A549 (cell line): ENCODE data around the gene HS3ST1. TPM values are rescaled to one million over a fixed set of nuclear protein-coding genes. Genes with fewer than 3 reads are reported as not detected.
A peak's percentile ranks its signal among the peaks of the same experiment; 100 is the strongest.

Source experiments
- ATAC-seq, 2 experiments: fragments of 200-7000 bp in 1 of 2; fragments of >200 bp in 1 of 2; cut with Nextera tagmentation in 1 of 2; cut with Tn5 transposase in 1 of 2; 3 replicates each; pipeline versions ENCODE4 v1.8.0 to v1.9.1; 2018 to 2020; ENCODE audit warnings: mild to moderate bottlenecking in 1 of 2, moderate library complexity in 1 of 2
- CTCF ChIA-PET: fragments of 300-600 bp; sonication (Branson Sonifier 250); formaldehyde crosslinking; extraction: SDS; loops from one replicate; lab custom pipeline; 2021; ENCODE audit warnings: antibody characterized with exemption, inconsistent platforms; lab: Yijun Ruan, JAX
- POLR2A ChIA-PET: fragments of 350-600 bp; formaldehyde crosslinking; extraction: SDS; loops from one replicate; lab custom pipeline; 2021; ENCODE audit warnings: antibody characterized with exemption, inconsistent platforms; lab: Yijun Ruan, JAX
- DNase-seq, 2 experiments: peaks; one replicate each; pipeline versions ENCODE4 v3.0.0 to v3.0.0-alpha.2; 2011 to 2016; ENCODE audit warnings: low read depth in 1 of 2, low spot score in 1 of 2
- FAIRE-seq: peaks from 2 replicates; lab custom pipeline; 2011; peaks lifted over from hg19 to GRCh38; lab: Jason Lieb, UNC
- H3K27ac ChIP-seq, 2 experiments: fragments of >200 bp; sonication (Bioruptor Twin); formaldehyde crosslinking; 3 replicates each; pipeline ENCODE4 v1.5.1; 2016 to 2017
- H3K4me1 ChIP-seq: fragments of >200 bp; sonication (Bioruptor Twin); formaldehyde crosslinking; 3 replicates; pipeline ENCODE4 v1.6.1; 2016
- H3K4me2 ChIP-seq: fragments of >200 bp; sonication (Bioruptor Twin); formaldehyde crosslinking; 3 replicates; pipeline ENCODE4 v1.6.1; 2016
- H3K4me3 ChIP-seq: fragments of >200 bp; sonication (Bioruptor Twin); formaldehyde crosslinking; 3 replicates; pipeline ENCODE4 v1.5.1; 2016
- H3K9me3 ChIP-seq: fragments of >200 bp; sonication (Bioruptor Twin); formaldehyde crosslinking; 3 replicates; pipeline ENCODE4 v1.6.1; 2016
- BHLHE40 ChIP-seq: IDR thresholded peaks from 2 replicates; pipeline ENCODE4 v1.6.1; 2012; ENCODE audit warnings: low read depth, low read length, inconsistent platforms
- CBX2 ChIP-seq: fragments of 200-600 bp; sonication (generic); IDR thresholded peaks from 2 replicates; pipeline ENCODE4 v1.6.1; 2016; ENCODE audit warnings: low read depth, mild to moderate bottlenecking, borderline replicate concordance
- CBX8 ChIP-seq: fragments of 200-600 bp; sonication (generic); IDR thresholded peaks from 2 replicates; pipeline ENCODE4 v1.6.1; 2016
- CHD2 ChIP-seq: fragments of 150-350 bp; IDR thresholded peaks from 2 replicates; pipeline ENCODE4 v1.6.1; 2014; ENCODE audit warnings: low read length; ENCODE audit not compliant: partially characterized antibody
- CHD4 ChIP-seq: fragments of 200-600 bp; sonication (generic); IDR thresholded peaks from 2 replicates; pipeline ENCODE4 v1.6.1; 2016; ENCODE audit warnings: antibody characterized with exemption, mild to moderate bottlenecking, borderline replicate concordance
- FOSB ChIP-seq: fragments of 250-450 bp; sonication (Bioruptor Pico); IDR thresholded peaks from 2 replicates; pipeline ENCODE4 v1.5.0; 2020; ENCODE audit warnings: mild to moderate bottlenecking, moderate library complexity
- HES2 ChIP-seq: fragments of >200 bp; sonication (Bioruptor Twin); formaldehyde crosslinking; IDR thresholded peaks from 2 replicates; pipeline ENCODE4 v1.6.1; 2016
- HEYL ChIP-seq: fragments of 250-450 bp; sonication (Bioruptor Pico); IDR thresholded peaks from 2 replicates; pipeline ENCODE4 v1.8.0; 2021; ENCODE audit warnings: mild to moderate bottlenecking, moderate library complexity
- HOXA7 ChIP-seq: fragments of 250-450 bp; sonication (Bioruptor Pico); IDR thresholded peaks from 2 replicates; pipeline ENCODE4 v1.5.0; 2020; ENCODE audit warnings: mild to moderate bottlenecking, moderate library complexity
- JUNB ChIP-seq: fragments of >200 bp; sonication (Bioruptor Twin); formaldehyde crosslinking; IDR thresholded peaks from 2 replicates; pipeline ENCODE4 v1.6.1; 2016
- KDM5A ChIP-seq: fragments of 200-600 bp; sonication (generic); IDR thresholded peaks from 2 replicates; pipeline ENCODE4 v1.6.1; 2016; ENCODE audit warnings: antibody characterized with exemption, mild to moderate bottlenecking
- MAFK ChIP-seq: fragments of 450-650 bp; IDR thresholded peaks from 2 replicates; pipeline ENCODE4 v1.6.1; 2014; ENCODE audit not compliant: partially characterized antibody
- NR3C1 ChIP-seq: fragments of >200 bp; sonication (Bioruptor Twin); formaldehyde crosslinking; IDR thresholded peaks from 3 replicates; pipeline ENCODE4 v1.6.1; 2017
- PBX3 ChIP-seq: IDR thresholded peaks from 2 replicates; pipeline ENCODE4 v1.6.1; 2012
- POLR2A ChIP-seq: IDR thresholded peaks from 2 replicates; pipeline ENCODE4 v1.6.1; 2012; ENCODE audit warnings: mild to moderate bottlenecking, low read length
- RARB ChIP-seq: fragments of 250-450 bp; sonication (Bioruptor Pico); IDR thresholded peaks from 2 replicates; pipeline ENCODE4 v1.8.0; 2021; ENCODE audit warnings: mild to moderate bottlenecking, moderate library complexity
- RNF2 ChIP-seq: fragments of 200-600 bp; sonication (generic); IDR thresholded peaks from 2 replicates; pipeline ENCODE4 v1.6.1; 2016; ENCODE audit warnings: low read depth, mild to moderate bottlenecking, antibody characterized with exemption, moderate library complexity, borderline replicate concordance
- SREBF2 ChIP-seq: fragments of 450-650 bp; IDR thresholded peaks from 2 replicates; pipeline ENCODE4 v1.6.1; 2014; ENCODE audit warnings: mild to moderate bottlenecking, moderate library complexity
- TP53 ChIP-seq: fragments of 250-450 bp; sonication (Bioruptor Pico); IDR thresholded peaks from 2 replicates; pipeline ENCODE4 v1.5.0; 2021; ENCODE audit warnings: mild to moderate bottlenecking, moderate library complexity
- ZC3H11A ChIP-seq: fragments of 450-650 bp; IDR thresholded peaks from 2 replicates; pipeline ENCODE4 v1.6.1; 2014; ENCODE audit warnings: antibody characterized with exemption, mild to moderate bottlenecking
- ZFP36 ChIP-seq: fragments of 450-650 bp; IDR thresholded peaks from 2 replicates; pipeline ENCODE4 v1.6.1; 2014; ENCODE audit warnings: borderline replicate concordance; ENCODE audit not compliant: partially characterized antibody
- WGBS: methylation state at CpG from one replicate; pipeline ENCODE4 v1.1.6; 2017; ENCODE audit errors: missing lambda C conversion rate; 5-methylcytosine and 5-hydroxymethylcytosine counted together
- polyA plus RNA-seq, 4 experiments: library from polyadenylated mRNA; depleted of rRNA in 3 of 4; stranded (reverse); fragments of >200 nt; fragmentation: RNase III in 1 of 4; extraction: RNeasy Plus Mini Kit Qiagen cat#74134 plus additional on column Dnase treatment in 1 of 4; gene quantifications; 2 replicates in 3 of 4; 3 replicates in 1 of 4; pipeline ENCODE4 v1.2.3, GENCODE V29; 2011 to 2017
- TF ChIP-seq, protein P1 (sequence below): fragments of 450-650 bp; IDR thresholded peaks from 2 replicates; pipeline ENCODE4 v1.6.1; 2014; ENCODE audit warnings: antibody characterized with exemption
- TF ChIP-seq, protein P2 (sequence below): fragments of 200-600 bp; sonication (generic); IDR thresholded peaks from 2 replicates; pipeline ENCODE4 v1.6.1; 2016; ENCODE audit warnings: antibody characterized with exemption, mild to moderate bottlenecking, moderate library complexity

The HS3ST1 gene
- polyA plus RNA-seq, 2 of the 4 experiments (the other 2 are of a cell fraction) = 0.13 to 0.19 TPM

GRCh38 chr4:11397819-11398610, 30.7 kb downstream of the HS3ST1 start:
- no peak overlapping the region for H3K27ac ChIP-seq

GRCh38 chr4:11397146-11397545, 31.5 kb downstream of the HS3ST1 start:
- DNase-seq (peak in 1 of 2 experiments; percentile 10), ATAC-seq (0 out of 6 replicates have a peak, but pooled peaks of 1 of the 2 experiments have one; percentile 34), FAIRE-seq (no peak)
- no peaks in the 10 kb centered on the region for H3K9me3 ChIP-seq
- WGBS = 0% methylated on average over 1 of the region's 1 CpG
- ChIA-PET CTCF (no interaction called here), POLR2A (no interaction called here)
- no peak overlapping the region for H3K4me3 ChIP-seq
- H3K4me1 ChIP-seq = no peaks in the 10 kb centered on the region
- no peak overlapping the region for H3K4me2 ChIP-seq
- TF ChIP-seq SREBF2 (no peak), PBX3 (no peak), BHLHE40 (no peak), ZFP36 (no peak), HES2 (no peak), MAFK (no peak), JUNB (no peak), RARB (no peak), CBX2 (no peak), KDM5A (no peak), ZC3H11A (no peak)
- TF ChIP-seq, protein P1, sequence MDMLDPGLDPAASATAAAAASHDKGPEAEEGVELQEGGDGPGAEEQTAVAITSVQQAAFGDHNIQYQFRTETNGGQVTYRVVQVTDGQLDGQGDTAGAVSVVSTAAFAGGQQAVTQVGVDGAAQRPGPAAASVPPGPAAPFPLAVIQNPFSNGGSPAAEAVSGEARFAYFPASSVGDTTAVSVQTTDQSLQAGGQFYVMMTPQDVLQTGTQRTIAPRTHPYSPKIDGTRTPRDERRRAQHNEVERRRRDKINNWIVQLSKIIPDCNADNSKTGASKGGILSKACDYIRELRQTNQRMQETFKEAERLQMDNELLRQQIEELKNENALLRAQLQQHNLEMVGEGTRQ = no peak
- no peak overlapping the region for H3K27ac ChIP-seq

More at GRCh38 chr4:11397819-11398610, 30.7 kb downstream of the HS3ST1 start:
- no peak for DNase-seq
- FAIRE-seq = no peak
- no peak overlapping the region for H3K4me2 ChIP-seq
- H3K4me3 ChIP-seq = no peak overlapping the region
- no peak for ATAC-seq
- TF ChIP-seq CBX8 (no peak), HEYL (no peak), RARB (no peak), MAFK (no peak), HES2 (no peak), CHD4 (no peak), HOXA7 (CRISPR knock-in tag) (no peak), NR3C1 (no peak), RNF2 (no peak), POLR2A (no peak), CHD2 (no peak), TP53 (CRISPR knock-in tag) (no peak), ZC3H11A (no peak), BHLHE40 (no peak), ZFP36 (no peak), FOSB (no peak)
- TF ChIP-seq, protein P2, sequence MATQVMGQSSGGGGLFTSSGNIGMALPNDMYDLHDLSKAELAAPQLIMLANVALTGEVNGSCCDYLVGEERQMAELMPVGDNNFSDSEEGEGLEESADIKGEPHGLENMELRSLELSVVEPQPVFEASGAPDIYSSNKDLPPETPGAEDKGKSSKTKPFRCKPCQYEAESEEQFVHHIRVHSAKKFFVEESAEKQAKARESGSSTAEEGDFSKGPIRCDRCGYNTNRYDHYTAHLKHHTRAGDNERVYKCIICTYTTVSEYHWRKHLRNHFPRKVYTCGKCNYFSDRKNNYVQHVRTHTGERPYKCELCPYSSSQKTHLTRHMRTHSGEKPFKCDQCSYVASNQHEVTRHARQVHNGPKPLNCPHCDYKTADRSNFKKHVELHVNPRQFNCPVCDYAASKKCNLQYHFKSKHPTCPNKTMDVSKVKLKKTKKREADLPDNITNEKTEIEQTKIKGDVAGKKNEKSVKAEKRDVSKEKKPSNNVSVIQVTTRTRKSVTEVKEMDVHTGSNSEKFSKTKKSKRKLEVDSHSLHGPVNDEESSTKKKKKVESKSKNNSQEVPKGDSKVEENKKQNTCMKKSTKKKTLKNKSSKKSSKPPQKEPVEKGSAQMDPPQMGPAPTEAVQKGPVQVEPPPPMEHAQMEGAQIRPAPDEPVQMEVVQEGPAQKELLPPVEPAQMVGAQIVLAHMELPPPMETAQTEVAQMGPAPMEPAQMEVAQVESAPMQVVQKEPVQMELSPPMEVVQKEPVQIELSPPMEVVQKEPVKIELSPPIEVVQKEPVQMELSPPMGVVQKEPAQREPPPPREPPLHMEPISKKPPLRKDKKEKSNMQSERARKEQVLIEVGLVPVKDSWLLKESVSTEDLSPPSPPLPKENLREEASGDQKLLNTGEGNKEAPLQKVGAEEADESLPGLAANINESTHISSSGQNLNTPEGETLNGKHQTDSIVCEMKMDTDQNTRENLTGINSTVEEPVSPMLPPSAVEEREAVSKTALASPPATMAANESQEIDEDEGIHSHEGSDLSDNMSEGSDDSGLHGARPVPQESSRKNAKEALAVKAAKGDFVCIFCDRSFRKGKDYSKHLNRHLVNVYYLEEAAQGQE = no peak
- TF ChIP-seq, protein P1 = no peak
- H3K9me3 ChIP-seq = no peaks in the 10 kb centered on the region
- ChIA-PET CTCF (no interaction called here), POLR2A (no interaction called here)
- WGBS = 80% methylated on average over 5 of the region's 5 CpGs
- H3K4me1 ChIP-seq = no peaks in the 10 kb centered on the region
